Activated naive CD4-positive, alpha-beta T cell treated with Interleukin-2 at 50 U/mL for 16 hours (primary cell): ENCODE measurements around the gene COL5A1.

ENCODE experiments used
- DNase-seq: peaks from one replicate; pipeline ENCODE4 v3.0.0-alpha.2; 2020

Gene COL5A1

DNA sequence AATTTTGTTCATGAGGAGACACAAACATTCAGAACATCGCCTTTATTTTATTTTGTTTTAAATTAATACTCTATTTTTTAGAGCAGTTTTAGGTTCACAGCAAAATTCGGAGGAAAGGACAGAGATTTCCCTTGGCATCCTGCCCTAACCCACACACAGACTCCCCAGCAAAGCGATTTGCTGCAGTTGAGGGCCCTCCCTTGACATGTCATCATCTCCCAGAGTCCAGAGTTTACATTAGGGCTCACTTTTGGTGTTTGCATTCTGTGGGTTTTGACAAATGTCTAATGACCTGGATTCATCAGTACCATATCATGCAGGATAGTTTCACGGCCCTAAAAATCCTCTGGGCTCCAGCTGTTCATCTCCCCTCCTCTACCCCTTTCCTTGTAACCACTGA, 33.6 kb upstream of the COL5A1 start:
- DNase-seq, result no peak

DNA sequence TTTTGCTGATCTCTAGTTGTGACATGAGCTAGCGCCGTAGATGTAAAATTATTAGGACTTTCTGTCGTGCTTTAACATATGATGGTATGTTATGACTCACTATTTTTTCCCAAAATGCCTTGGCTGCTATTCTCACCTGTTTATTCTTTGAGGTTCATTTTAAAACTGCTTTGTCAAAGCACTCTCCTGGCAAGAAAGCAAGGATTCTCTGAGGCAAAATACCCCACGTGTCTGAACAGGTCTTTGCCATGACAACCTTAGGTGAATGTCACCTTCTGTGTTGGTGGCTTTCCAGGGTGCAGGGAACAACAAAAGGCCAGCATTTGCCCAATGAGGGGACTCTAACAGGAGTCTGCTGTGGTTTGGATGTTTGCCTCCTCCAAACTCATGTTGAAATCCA, 30.6 kb upstream of the COL5A1 start:
- DNase-seq, result no peak

DNA sequence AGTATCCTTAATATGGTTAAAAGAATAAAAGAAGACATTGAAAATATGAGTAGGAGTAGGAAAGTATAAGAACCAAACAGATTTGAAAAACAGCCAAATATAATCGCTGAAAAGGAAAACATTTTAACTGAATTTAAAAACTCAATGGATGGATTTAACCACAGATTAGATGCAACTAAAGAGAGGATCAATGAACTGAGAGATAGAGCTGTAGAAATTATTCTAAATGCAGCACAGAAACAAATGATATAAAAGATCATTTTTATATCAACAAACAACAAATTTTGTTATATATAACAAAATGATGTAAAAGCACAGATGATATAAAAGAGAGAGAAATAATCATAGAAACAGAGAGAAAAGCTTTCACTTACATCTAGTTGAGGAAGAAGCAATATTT, 29.3 kb upstream of the COL5A1 start:
- no peak for DNase-seq

DNA sequence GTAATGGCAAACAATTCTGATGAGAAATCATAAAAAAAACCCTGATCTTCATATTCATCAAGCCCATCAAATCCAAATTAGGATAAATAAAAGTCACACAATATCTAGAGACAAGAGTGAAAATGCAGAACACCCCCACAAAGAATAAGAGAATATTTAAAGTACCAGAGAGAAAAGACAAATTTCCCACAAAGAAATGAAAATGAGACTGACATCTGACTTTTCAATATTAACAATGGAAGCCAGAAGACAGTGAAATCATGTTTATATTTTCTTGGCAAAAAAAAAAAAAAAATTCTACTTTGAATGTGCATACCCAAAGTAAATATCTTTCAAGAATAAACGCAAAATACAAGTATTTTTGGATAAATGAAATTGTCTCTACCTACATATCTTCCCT, 28.9 kb upstream of the COL5A1 start:
- no peak for DNase-seq

GRCh38 chr9:134614256-134614655, 27.3 kb upstream of the COL5A1 start:
- no peak for DNase-seq

- DNase-seq, result no peak
Observed at GRCh38 chr9:134616341-134616740, 25.3 kb upstream of the COL5A1 start.

GRCh38 chr9:134617246-134617645, 24.4 kb upstream of the COL5A1 start:
- DNase-seq, result no peak

DNA sequence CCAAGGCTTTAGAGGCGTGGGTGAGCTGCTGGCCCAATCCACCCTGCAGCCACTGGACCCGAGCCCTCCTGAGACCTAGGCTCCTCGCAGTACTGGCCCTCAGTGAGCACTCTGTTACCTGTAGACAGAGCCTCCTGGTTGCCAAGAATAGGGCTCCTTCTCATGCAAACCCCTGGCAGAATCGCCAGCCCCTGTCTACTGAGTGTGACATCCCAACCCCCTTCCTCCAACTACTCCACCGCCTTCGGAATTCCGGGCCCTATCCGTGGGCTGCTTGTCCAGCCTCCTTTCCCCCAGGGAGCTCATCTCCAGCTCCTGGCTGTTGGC, 23.8 kb upstream of the COL5A1 start:
- DNase-seq, result no peak

GRCh38 chr9:134618163-134618832, 23.3 kb upstream of the COL5A1 start:
- DNase-seq, result no peak

DNA sequence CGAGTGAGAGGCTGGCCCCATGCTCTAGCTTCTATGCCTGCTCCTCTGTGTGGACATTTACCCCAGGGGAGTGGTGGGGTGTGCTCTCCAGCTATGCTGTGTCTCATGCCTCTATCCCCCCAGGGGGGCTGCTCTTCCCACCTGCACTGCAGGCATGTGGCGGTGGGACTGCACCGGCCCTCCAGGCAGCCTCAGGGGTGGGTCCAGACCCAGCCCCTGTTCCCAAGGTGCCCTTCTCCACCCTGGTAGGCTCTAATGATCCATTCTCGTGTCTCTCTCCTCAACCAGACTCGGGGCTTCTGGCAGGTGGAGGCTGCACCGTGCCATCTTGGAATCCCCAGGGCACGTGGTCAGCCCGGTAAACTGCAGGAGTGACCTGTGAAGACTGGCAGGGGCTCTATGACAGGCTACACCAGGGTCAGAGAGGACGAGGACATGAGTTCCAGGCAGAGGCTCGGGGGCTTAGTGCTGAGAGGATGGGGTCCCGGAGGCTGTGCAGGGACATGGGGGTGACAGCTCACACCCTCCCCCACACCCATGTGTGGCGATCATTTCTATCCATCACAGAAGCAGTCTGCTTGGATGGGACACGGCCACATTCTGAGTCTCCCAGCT, 22.7 kb upstream of the COL5A1 start:
- DNase-seq, result no peak

DNA sequence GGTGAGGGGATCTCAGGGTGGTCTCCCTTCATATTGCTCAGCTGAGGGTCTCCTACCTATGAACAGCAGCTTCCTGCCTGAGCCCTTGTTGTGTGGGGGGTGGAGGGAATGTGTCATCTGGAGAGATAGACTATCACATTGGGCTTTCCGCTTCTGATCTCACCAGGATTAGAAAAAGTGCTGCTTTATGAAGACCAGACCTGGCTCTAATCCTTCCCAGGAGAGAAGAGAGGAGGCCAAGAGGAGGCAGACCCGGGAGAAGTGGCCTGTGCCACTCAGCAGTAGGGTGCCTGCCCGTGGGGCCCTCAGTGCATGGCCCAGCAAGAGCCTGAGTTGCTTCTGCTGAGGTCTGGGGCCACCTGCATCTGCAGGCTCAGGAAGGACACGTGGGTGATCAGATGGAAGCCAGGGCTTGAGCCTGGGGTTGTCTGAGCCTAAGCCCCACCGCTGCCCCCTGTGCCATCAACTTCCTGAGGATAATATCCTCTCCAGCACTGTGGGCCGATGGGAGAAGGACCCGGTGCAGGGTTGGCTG, 22.1 kb upstream of the COL5A1 start:
- DNase-seq, result no peak

- no peak for DNase-seq
Observed at GRCh38 chr9:134619983-134620661, 21.5 kb upstream of the COL5A1 start.

GRCh38 chr9:134620751-134621557, 20.6 kb upstream of the COL5A1 start:
- no peak for DNase-seq

GRCh38 chr9:134621558-134622110, 20.0 kb upstream of the COL5A1 start:
- DNase-seq, result no peak

- DNase-seq, result no peak
Observed at GRCh38 chr9:134622896-134623257, 18.7 kb upstream of the COL5A1 start.

DNA sequence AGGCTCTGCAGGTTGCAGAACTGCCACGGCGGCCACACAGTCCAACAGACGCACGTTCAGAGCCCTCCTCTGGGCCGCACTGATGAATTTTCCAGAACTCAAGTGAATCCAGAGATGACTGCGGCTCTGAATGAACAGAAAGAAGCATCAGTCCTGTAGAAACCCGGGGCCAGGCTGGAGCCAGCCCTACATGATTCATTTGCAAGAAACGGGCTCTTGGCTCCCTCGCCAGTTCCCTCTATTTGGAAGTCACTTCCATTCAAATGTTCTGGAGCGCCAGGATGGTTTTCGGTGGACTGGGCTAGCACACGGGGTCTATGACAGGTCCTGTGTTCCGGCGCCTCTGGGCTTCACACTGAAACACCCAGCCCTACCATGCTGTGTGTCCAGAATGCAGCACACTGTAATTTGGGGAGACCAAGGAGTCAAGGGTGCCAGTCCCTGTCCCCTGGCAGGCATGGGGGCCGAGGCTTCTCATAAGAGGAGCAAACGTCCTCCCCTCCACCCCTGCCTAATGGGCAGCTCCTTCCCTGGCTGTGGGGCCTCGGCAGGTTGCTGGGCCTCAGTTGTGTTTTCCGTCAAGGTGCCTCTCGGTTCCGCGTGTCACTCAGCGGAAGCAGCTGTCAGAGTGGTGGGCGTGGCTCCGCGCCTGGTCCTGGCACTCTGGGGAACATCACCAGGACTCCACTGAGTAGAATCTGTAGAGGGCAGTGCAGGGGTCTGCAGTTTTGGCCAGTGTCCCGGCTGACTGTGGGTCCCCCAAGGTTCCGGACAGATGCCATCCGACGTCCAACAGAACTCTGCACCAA, 18.1 kb upstream of the COL5A1 start:
- no peak for DNase-seq

- DNase-seq, result no peak
Observed at GRCh38 chr9:134624137-134624591, 17.4 kb upstream of the COL5A1 start.

GRCh38 chr9:134624621-134625181, 16.9 kb upstream of the COL5A1 start:
- no peak for DNase-seq

DNA sequence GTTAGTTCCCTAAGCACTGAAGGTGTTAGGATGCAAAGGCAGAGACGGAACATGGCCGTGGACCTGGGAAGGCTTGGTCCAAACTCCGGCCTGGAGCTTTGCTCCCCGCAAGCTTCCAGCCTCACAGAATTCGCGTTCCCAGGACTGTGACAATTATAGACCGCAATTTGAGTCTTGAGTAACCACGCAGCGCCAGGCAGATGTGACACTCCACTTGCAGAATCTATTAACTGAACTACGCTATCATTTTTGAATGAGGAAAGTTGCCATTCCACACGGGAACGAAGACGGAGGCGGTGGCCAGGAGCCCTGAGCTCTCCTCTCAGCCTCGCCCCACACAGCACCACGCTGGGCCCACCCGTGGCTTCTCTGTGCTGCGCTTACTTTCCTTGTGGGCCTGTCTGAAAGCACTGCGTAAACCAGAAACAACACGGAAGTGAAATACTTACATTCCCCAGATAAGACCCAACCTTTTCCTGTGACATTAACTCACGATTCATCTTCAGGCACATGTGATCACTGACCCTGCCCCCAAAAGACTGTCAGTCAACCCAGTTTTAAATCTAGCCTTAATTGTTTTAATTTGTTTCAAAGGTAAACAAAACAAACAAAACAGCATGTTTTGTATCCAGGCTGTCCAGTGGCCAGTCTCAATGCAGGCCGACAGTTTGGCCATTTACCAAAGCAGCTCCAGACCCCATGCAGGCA, 16.1 kb upstream of the COL5A1 start:
- DNase-seq, result no peak

DNA sequence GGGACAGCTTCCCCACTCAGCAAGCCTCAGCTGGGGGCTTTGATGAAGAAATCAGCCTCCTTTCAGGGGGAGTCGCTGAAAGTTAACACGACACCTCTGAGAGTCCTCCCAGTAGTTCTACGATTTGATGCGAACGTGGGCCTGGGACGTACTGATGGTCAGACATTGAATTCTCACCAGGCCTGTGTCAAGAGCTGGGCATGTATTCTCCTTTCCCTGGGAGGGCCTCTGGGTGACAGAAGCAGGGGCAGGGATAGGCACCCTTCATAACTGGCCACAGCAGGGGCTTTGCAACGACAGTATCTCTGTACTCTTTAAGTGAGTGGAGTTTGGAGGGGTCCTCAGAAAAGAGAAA, 15.6 kb upstream of the COL5A1 start:
- no peak for DNase-seq
